Testis (tissue), 2 donors: Measurements from ENCODE around the gene CLDND2.

ENCODE experiments used
- CTCF ChIP-seq, 3 experiments: fragments of 450-650 bp in 2 of 3; fragments of 200-600 bp in 1 of 3; sonication (generic) in 1 of 3; IDR thresholded peaks; one replicate each; pipeline ENCODE4 v1.5.1; 2016 to 2019; ENCODE audit warnings: antibody characterized with exemption in 3 of 3, mild to moderate bottlenecking in 2 of 3, moderate library complexity in 1 of 3
- POLR2A ChIP-seq: fragments of 450-650 bp; IDR thresholded peaks from one replicate; pipeline ENCODE4 v1.6.1; 2017; ENCODE audit warnings: antibody characterized with exemption, mild to moderate bottlenecking, moderate library complexity

GRCh38 chr19:51389143-51389542 lies 20.3 kb upstream of the CLDND2 start:
- TF ChIP-seq POLR2A (no peak), CTCF (IDR thresholded peaks at IDR 0.05) (no peak)
